HEK293 (cell line): Measurements from ENCODE around the gene SCN11A.

Source experiments
- CTCF ChIA-PET: fragments of 350-600 bp; formaldehyde crosslinking; extraction: SDS; loops from one replicate; lab custom pipeline; 2021; ENCODE audit warnings: antibody characterized with exemption; lab: Yijun Ruan, JAX
- POLR2A ChIA-PET: fragments of 300-600 bp; formaldehyde crosslinking; extraction: SDS; loops from one replicate; lab custom pipeline; 2020; ENCODE audit warnings: antibody characterized with exemption, inconsistent platforms; lab: Yijun Ruan, JAX
- H3K27ac ChIP-seq: fragments of 200-500 bp; sonication (Bioruptor generic); 2 replicates; pipeline ENCODE4 v1.5.1; 2014; ENCODE audit warnings: low read depth, low read length, control low read depth, inconsistent platforms; ENCODE audit errors: extremely low read depth
- H3K36me3 ChIP-seq, 2 experiments: fragments of 200-500 bp in 1 of 2; sonication (Bioruptor generic) in 1 of 2; 1 replicate in 1 of 2; 2 replicates in 1 of 2; pipeline ENCODE4 v1.5.1; 2014 to 2017; ENCODE audit warnings: inconsistent platforms in 2 of 2, low read length in 2 of 2; ENCODE audit not compliant: control insufficient read depth in 2 of 2, insufficient read depth in 1 of 2
- H3K4me1 ChIP-seq: fragments of 200-500 bp; sonication (Bioruptor generic); 2 replicates; pipeline ENCODE4 v1.5.1; 2014; ENCODE audit warnings: mild to moderate bottlenecking, low read length, inconsistent platforms; ENCODE audit not compliant: control insufficient read depth, insufficient read depth
- H3K4me3 ChIP-seq: 2 replicates; pipeline ENCODE4 v1.5.1; 2011; ENCODE audit warnings: low read depth, mild to moderate bottlenecking, control low read depth, low read length, moderate library complexity
- H3K9me3 ChIP-seq: fragments of 200-500 bp; sonication (Bioruptor generic); 2 replicates; pipeline ENCODE4 v1.5.1; 2014; ENCODE audit warnings: low read depth, low read length, inconsistent platforms; ENCODE audit not compliant: control insufficient read depth, insufficient read depth
- BCL11B ChIP-seq: fragments of 450-650 bp; formaldehyde crosslinking; IDR thresholded peaks from 2 replicates; pipeline ENCODE4 v1.5.1; 2016; ENCODE audit warnings: low read depth, missing biosample characterization, missing genetic modification characterization
- GLI4 ChIP-seq: fragments of 450-650 bp; formaldehyde crosslinking; IDR thresholded peaks from 2 replicates; pipeline ENCODE4 v1.5.1; 2016; ENCODE audit warnings: missing biosample characterization, missing genetic modification characterization
- SETDB1 ChIP-seq: IDR thresholded peaks from one replicate; pipeline ENCODE4 v1.6.1; 2017; ENCODE audit warnings: mild to moderate bottlenecking, low read length, moderate library complexity, mixed read lengths; ENCODE audit not compliant: insufficient read length
- SP3 ChIP-seq: fragments of 450-650 bp; formaldehyde crosslinking; IDR thresholded peaks from 2 replicates; pipeline ENCODE4 v1.5.1; 2016; ENCODE audit warnings: missing biosample characterization, missing genetic modification characterization
- SP7 ChIP-seq: fragments of 450-650 bp; formaldehyde crosslinking; IDR thresholded peaks from 2 replicates; pipeline ENCODE4 v1.5.1; 2016; ENCODE audit warnings: missing biosample characterization, missing genetic modification characterization
- WT1 ChIP-seq: fragments of 450-650 bp; formaldehyde crosslinking; IDR thresholded peaks from 2 replicates; pipeline ENCODE4 v1.5.1; 2016; ENCODE audit warnings: missing biosample characterization, missing genetic modification characterization
- ZBTB7A ChIP-seq: fragments of 450-650 bp; formaldehyde crosslinking; IDR thresholded peaks from 2 replicates; pipeline ENCODE4 v1.5.1; 2016; ENCODE audit warnings: low read depth, missing biosample characterization, missing genetic modification characterization
- ZFHX2 ChIP-seq: fragments of 450-650 bp; formaldehyde crosslinking; conservative IDR thresholded peaks from 2 replicates; pipeline ENCODE4 v1.5.1; 2016; ENCODE audit warnings: missing biosample characterization, missing genetic modification characterization
- ZNF16 ChIP-seq: fragments of 450-650 bp; formaldehyde crosslinking; IDR thresholded peaks from 2 replicates; pipeline ENCODE4 v1.5.1; 2016; ENCODE audit warnings: low read depth, missing biosample characterization, missing genetic modification characterization
- ZNF211 ChIP-seq: fragments of 450-650 bp; formaldehyde crosslinking; IDR thresholded peaks from 2 replicates; pipeline ENCODE4 v1.5.1; 2016; ENCODE audit warnings: low read depth, missing biosample characterization, missing genetic modification characterization
- ZNF214 ChIP-seq: fragments of 450-650 bp; formaldehyde crosslinking; IDR thresholded peaks from 2 replicates; pipeline ENCODE4 v1.5.1; 2017; ENCODE audit warnings: missing biosample characterization, mild to moderate bottlenecking, missing genetic modification characterization, borderline replicate concordance
- ZNF24 ChIP-seq: fragments of 450-650 bp; formaldehyde crosslinking; IDR thresholded peaks from 2 replicates; pipeline ENCODE4 v1.5.1; 2016; ENCODE audit warnings: missing biosample characterization, missing genetic modification characterization
- ZNF266 ChIP-seq: fragments of 450-650 bp; formaldehyde crosslinking; IDR thresholded peaks from 2 replicates; pipeline ENCODE4 v1.5.1; 2016; ENCODE audit warnings: missing biosample characterization, missing genetic modification characterization, low read depth
- ZNF416 ChIP-seq: fragments of 450-650 bp; formaldehyde crosslinking; IDR thresholded peaks from 2 replicates; pipeline ENCODE4 v1.5.1; 2016; ENCODE audit warnings: missing biosample characterization, missing genetic modification characterization
- ZNF529 ChIP-seq: fragments of 450-650 bp; formaldehyde crosslinking; IDR thresholded peaks from 2 replicates; pipeline ENCODE4 v1.5.1; 2017; ENCODE audit warnings: missing genetic modification characterization, missing biosample characterization; ENCODE audit not compliant: insufficient replicate concordance
- ZNF561 ChIP-seq: fragments of 450-650 bp; IDR thresholded peaks from 2 replicates; pipeline ENCODE4 v1.5.1; 2018; ENCODE audit warnings: missing biosample characterization, missing genetic modification characterization, borderline replicate concordance
- ZNF624 ChIP-seq: fragments of 450-650 bp; formaldehyde crosslinking; IDR thresholded peaks from 2 replicates; pipeline ENCODE4 v1.5.1; 2017; ENCODE audit warnings: missing biosample characterization, missing genetic modification characterization
- ZNF658 ChIP-seq: fragments of 450-650 bp; formaldehyde crosslinking; IDR thresholded peaks from 2 replicates; pipeline ENCODE4; 2016; ENCODE audit warnings: missing biosample characterization, missing genetic modification characterization
- ZNF707 ChIP-seq: fragments of 450-650 bp; formaldehyde crosslinking; IDR thresholded peaks from 2 replicates; pipeline ENCODE4 v1.5.1; 2016; ENCODE audit warnings: missing biosample characterization, missing genetic modification characterization
- ZSCAN23 ChIP-seq: fragments of 450-650 bp; formaldehyde crosslinking; IDR thresholded peaks from 2 replicates; pipeline ENCODE4 v1.5.1; 2016; ENCODE audit warnings: missing biosample characterization, missing genetic modification characterization
- TF ChIP-seq, protein P1 (sequence below): fragments of 450-650 bp; formaldehyde crosslinking; IDR thresholded peaks from 2 replicates; pipeline ENCODE4 v1.5.1; 2016; ENCODE audit warnings: missing biosample characterization, missing genetic modification characterization
- TF ChIP-seq, protein P2 (sequence below): fragments of 450-650 bp; formaldehyde crosslinking; IDR thresholded peaks from 2 replicates; pipeline ENCODE4 v1.5.1; 2016; ENCODE audit warnings: missing biosample characterization, missing genetic modification characterization, borderline replicate concordance
- TF ChIP-seq, protein P3 (sequence below): fragments of 450-650 bp; formaldehyde crosslinking; IDR thresholded peaks from 2 replicates; pipeline ENCODE4 v1.5.1; 2016; ENCODE audit warnings: missing biosample characterization, missing genetic modification characterization

Gene SCN11A

DNA sequence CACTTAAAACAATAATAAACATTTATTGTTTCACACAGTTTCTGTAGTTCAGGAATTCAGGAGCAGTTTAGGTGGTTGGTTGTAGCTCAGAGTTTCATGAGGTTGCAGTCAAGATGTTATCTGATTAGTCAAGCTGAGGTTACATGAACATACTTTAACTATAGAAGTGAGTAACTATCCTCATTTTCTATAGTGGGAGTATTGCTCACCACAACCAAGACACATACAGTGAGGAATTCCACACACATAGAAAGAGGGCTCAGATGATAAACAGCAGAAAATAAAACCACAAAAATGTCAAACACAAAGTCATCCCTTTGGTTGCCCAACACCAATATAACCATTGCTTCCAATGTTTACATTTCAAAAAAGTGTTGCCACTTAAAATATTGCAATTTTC lies 13.6 kb downstream of the SCN11A start:
- H3K9me3 ChIP-seq, result no peaks in the 10 kb centered on the region
- no peak overlapping the region for H3K27ac ChIP-seq
- ChIA-PET POLR2A (no interaction called here), CTCF (interaction anchor here (0.8 kb wide), 1 partner anchor 16 kb away, joined by 3 read pairs; no protein-coding TSS in a partner anchor)
- no peaks in the 10 kb centered on the region for H3K4me1 ChIP-seq
- TF ChIP-seq WT1 (tag by site-specific recombination) (no peak), ZSCAN23 (tag by site-specific recombination) (no peak), ZBTB7A (no peak), ZNF416 (tag by site-specific recombination) (no peak), ZNF707 (tag by site-specific recombination) (no peak), ZNF24 (tag by site-specific recombination) (no peak), ZNF266 (tag by site-specific recombination) (no peak), ZFHX2 (tag by site-specific recombination) (no peak), ZNF211 (no peak), ZNF561 (tag by site-specific recombination) (no peak), SETDB1 (no peak), SP7 (no peak)
- TF ChIP-seq, protein P1, sequence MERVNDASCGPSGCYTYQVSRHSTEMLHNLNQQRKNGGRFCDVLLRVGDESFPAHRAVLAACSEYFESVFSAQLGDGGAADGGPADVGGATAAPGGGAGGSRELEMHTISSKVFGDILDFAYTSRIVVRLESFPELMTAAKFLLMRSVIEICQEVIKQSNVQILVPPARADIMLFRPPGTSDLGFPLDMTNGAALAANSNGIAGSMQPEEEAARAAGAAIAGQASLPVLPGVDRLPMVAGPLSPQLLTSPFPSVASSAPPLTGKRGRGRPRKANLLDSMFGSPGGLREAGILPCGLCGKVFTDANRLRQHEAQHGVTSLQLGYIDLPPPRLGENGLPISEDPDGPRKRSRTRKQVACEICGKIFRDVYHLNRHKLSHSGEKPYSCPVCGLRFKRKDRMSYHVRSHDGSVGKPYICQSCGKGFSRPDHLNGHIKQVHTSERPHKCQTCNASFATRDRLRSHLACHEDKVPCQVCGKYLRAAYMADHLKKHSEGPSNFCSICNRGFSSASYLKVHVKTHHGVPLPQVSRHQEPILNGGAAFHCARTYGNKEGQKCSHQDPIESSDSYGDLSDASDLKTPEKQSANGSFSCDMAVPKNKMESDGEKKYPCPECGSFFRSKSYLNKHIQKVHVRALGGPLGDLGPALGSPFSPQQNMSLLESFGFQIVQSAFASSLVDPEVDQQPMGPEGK (tag by site-specific recombination), result no peak
- no peaks in the 10 kb centered on the region for H3K36me3 ChIP-seq
- H3K4me3 ChIP-seq, result no peak overlapping the region

DNA sequence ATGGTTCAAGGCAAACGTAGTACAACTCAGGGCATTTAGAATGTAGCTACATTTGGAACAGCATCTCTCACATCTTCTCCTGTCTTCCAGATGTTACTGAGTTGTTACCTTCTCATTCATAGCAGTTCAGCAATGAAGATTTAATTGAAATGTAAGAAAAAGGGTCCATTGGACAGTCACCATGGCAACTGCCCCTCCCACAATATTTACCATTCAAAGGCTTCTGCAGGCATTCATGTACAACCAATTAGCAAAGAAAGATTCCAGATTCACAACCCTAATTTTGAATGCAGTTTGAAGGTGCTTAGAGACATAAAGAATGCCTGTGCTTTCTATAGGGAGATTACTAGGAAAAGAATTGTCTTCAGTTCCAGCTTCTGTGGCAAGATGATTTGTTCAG lies 22.2 kb downstream of the SCN11A start:
- Histone ChIP-seq H3K27ac (no peak overlapping the region), H3K9me3 (no peaks in the 10 kb centered on the region)
- TF ChIP-seq ZNF214 (tag by site-specific recombination) (no peak), GLI4 (tag by site-specific recombination) (no peak)
- TF ChIP-seq, all 188 proteins: peak for 0
- Histone ChIP-seq H3K36me3 (no peaks in the 10 kb centered on the region), H3K4me1 (no peaks in the 10 kb centered on the region), H3K4me3 (no peak overlapping the region)
- ChIA-PET CTCF (interaction anchor here (0.7 to 1.7 kb wide), 9 partner anchors 15 to 508 kb away, joined by 3 to 13 read pairs (median 3); no protein-coding TSS in a partner anchor), POLR2A (no interaction called here)

DNA sequence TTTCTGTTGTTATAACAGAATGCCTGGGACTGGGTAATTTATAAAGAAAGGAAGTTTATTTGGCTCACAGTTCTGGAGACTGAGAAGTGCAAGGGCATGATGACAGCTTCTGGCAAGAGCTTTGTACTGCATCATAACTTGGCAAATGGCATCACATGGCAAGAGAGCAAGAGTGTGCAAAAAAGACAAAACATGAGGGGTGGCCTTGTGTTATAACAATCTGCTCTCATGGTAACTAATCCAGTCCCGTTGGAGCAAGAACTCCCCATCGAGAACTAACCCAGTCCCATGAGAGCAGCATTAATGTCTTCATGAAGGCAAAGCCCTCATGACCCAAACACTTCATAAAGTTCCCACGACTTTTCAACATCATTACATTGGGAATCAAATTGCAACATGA lies 23.2 kb downstream of the SCN11A start:
- Histone ChIP-seq H3K4me3 (no peak overlapping the region), H3K27ac (no peak overlapping the region), H3K9me3 (no peaks in the 10 kb centered on the region), H3K4me1 (no peaks in the 10 kb centered on the region), H3K36me3 (no peaks in the 10 kb centered on the region)
- CTCF ChIA-PET, result no interaction called here
- POLR2A ChIA-PET, result no interaction called here
- TF ChIP-seq ZNF529, result no peak
- TF ChIP-seq ZNF16 (tag by site-specific recombination), result no peak
- TF ChIP-seq SP3 (tag by site-specific recombination), result no peak
- no peak for TF ChIP-seq BCL11B (tag by site-specific recombination)
- no peak for TF ChIP-seq ZSCAN23 (tag by site-specific recombination)
- no peak for TF ChIP-seq ZNF658 (tag by site-specific recombination)
- TF ChIP-seq, protein P2, sequence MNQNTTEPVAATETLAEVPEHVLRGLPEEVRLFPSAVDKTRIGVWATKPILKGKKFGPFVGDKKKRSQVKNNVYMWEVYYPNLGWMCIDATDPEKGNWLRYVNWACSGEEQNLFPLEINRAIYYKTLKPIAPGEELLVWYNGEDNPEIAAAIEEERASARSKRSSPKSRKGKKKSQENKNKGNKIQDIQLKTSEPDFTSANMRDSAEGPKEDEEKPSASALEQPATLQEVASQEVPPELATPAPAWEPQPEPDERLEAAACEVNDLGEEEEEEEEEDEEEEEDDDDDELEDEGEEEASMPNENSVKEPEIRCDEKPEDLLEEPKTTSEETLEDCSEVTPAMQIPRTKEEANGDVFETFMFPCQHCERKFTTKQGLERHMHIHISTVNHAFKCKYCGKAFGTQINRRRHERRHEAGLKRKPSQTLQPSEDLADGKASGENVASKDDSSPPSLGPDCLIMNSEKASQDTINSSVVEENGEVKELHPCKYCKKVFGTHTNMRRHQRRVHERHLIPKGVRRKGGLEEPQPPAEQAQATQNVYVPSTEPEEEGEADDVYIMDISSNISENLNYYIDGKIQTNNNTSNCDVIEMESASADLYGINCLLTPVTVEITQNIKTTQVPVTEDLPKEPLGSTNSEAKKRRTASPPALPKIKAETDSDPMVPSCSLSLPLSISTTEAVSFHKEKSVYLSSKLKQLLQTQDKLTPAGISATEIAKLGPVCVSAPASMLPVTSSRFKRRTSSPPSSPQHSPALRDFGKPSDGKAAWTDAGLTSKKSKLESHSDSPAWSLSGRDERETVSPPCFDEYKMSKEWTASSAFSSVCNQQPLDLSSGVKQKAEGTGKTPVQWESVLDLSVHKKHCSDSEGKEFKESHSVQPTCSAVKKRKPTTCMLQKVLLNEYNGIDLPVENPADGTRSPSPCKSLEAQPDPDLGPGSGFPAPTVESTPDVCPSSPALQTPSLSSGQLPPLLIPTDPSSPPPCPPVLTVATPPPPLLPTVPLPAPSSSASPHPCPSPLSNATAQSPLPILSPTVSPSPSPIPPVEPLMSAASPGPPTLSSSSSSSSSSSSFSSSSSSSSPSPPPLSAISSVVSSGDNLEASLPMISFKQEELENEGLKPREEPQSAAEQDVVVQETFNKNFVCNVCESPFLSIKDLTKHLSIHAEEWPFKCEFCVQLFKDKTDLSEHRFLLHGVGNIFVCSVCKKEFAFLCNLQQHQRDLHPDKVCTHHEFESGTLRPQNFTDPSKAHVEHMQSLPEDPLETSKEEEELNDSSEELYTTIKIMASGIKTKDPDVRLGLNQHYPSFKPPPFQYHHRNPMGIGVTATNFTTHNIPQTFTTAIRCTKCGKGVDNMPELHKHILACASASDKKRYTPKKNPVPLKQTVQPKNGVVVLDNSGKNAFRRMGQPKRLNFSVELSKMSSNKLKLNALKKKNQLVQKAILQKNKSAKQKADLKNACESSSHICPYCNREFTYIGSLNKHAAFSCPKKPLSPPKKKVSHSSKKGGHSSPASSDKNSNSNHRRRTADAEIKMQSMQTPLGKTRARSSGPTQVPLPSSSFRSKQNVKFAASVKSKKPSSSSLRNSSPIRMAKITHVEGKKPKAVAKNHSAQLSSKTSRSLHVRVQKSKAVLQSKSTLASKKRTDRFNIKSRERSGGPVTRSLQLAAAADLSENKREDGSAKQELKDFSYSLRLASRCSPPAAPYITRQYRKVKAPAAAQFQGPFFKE, result no peak
- TF ChIP-seq, protein P3, sequence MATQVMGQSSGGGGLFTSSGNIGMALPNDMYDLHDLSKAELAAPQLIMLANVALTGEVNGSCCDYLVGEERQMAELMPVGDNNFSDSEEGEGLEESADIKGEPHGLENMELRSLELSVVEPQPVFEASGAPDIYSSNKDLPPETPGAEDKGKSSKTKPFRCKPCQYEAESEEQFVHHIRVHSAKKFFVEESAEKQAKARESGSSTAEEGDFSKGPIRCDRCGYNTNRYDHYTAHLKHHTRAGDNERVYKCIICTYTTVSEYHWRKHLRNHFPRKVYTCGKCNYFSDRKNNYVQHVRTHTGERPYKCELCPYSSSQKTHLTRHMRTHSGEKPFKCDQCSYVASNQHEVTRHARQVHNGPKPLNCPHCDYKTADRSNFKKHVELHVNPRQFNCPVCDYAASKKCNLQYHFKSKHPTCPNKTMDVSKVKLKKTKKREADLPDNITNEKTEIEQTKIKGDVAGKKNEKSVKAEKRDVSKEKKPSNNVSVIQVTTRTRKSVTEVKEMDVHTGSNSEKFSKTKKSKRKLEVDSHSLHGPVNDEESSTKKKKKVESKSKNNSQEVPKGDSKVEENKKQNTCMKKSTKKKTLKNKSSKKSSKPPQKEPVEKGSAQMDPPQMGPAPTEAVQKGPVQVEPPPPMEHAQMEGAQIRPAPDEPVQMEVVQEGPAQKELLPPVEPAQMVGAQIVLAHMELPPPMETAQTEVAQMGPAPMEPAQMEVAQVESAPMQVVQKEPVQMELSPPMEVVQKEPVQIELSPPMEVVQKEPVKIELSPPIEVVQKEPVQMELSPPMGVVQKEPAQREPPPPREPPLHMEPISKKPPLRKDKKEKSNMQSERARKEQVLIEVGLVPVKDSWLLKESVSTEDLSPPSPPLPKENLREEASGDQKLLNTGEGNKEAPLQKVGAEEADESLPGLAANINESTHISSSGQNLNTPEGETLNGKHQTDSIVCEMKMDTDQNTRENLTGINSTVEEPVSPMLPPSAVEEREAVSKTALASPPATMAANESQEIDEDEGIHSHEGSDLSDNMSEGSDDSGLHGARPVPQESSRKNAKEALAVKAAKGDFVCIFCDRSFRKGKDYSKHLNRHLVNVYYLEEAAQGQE (tag by site-specific recombination), result no peak
- no peak for TF ChIP-seq ZNF624 (tag by site-specific recombination)
